ENCODE data around the gene FAM156A.

DNA sequence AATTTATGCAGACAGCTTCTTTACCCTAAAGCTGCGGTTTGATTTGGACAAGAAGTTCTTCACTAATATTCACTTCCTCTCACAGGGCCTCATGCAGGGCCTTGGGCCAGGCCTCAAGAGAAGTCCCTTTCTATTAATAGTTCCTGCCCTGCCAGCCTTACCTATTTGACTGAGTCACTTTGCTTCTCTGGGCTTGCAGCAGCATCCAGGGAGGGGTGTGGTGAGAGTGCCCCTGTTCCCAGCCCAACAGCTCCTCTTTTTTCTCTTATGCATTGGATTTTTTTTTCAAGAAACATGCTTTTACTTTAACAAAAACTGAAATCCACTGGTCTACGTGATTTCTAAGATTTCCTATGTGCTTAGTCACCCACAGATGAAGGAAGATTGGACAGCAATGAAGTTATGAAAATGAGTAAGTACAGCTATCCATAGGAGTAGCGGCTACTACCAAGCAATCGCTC is 34.5 kb downstream of the FAM156A start:
- TF ChIP-seq, protein P1, sequence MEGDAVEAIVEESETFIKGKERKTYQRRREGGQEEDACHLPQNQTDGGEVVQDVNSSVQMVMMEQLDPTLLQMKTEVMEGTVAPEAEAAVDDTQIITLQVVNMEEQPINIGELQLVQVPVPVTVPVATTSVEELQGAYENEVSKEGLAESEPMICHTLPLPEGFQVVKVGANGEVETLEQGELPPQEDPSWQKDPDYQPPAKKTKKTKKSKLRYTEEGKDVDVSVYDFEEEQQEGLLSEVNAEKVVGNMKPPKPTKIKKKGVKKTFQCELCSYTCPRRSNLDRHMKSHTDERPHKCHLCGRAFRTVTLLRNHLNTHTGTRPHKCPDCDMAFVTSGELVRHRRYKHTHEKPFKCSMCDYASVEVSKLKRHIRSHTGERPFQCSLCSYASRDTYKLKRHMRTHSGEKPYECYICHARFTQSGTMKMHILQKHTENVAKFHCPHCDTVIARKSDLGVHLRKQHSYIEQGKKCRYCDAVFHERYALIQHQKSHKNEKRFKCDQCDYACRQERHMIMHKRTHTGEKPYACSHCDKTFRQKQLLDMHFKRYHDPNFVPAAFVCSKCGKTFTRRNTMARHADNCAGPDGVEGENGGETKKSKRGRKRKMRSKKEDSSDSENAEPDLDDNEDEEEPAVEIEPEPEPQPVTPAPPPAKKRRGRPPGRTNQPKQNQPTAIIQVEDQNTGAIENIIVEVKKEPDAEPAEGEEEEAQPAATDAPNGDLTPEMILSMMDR (IDR thresholded peaks at IDR 0.05): no peak
- no peak for TF ChIP-seq EZH2phosphoT487 (IDR thresholded peaks at IDR 0.05)
- no peak for TF ChIP-seq EZH2 (IDR thresholded peaks at IDR 0.05)

Data from neural progenitor cell (in vitro differentiated cells).